ENCODE measurements around the gene COL2A1. TPM values are rescaled to one million over a fixed set of nuclear protein-coding genes. Genes with fewer than 3 reads are reported as not detected.

Gene COL2A1
- total RNA-seq, 1 experiment from 2014 or later, result 1.4 TPM

DNA sequence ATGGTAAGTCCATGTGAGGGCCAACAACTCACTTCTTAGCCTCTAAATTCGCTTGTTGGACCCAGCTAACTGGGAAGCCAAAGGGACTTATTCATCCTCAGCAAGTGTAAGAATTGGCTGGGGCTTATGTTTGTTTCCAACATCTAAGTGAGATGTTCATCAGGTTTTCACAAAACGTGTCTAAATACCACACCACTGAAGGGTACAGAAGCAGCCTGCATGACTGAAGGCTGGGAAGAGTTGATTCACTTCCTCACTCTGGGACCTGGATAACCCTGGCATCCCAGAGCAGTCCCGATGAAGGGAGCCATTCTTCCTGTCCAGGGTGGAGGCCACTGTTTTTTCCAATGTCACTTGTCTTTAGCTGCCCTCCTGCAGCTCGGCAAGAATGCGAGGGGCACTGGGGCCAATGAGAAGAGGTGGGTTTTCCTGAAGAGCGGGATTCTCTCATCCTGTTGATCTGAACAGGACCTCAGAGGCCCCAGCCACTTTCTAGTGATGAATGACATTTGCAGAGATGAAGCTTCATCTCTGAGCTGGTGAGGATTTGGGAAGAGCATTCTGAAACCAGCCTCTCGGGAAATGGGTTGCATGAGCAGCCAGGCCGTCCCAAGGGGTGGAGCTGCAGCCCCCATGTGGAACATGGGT, 12.2 kb upstream of the COL2A1 start:
- BruUV-seq (replicated peaks), result no TSS peak

DNA sequence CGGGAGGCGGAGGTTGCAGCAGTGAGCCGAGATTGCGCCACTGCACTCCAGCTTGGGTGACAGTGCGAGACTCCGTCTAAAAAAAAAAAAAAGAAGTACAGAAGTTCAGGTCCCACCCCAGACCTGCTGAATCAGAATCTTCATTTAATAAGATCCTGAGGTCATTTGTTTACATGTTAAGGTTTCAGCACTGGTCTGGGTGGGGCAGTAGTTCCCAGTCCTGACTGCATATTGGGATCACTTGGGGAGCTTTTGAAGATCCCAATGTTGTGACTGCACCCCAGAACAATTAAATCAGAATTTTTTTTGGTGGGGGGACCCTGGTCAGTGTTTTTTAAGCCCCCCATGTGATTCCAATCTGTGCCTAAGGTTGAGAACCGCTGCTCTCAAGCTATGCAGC, 11.7 kb upstream of the COL2A1 start:
- H3K36me3 ChIP-seq (ENCODE audit: control insufficient read depth, insufficient read depth, low read length), result no peaks in the 10 kb centered on the region
- no peak overlapping the region for H3K27ac ChIP-seq (ENCODE audit: low read length)
- intact Hi-C loops (cut with micrococcal nuclease; ENCODE audit: unreplicated experiment), result no loop called here
- no peaks in the 10 kb centered on the region for H3K9me3 ChIP-seq (ENCODE audit: control insufficient read depth, insufficient read depth, low read depth, low read length)
- no peak overlapping the region for H3K4me3 ChIP-seq (ENCODE audit: low read depth in 2 of 2, low read length in 2 of 2)
- peaks cover 16% of the 10 kb centered on the region; the same call in 1 of the 2 replicates for H3K27me3 ChIP-seq (ENCODE audit: control insufficient read depth, insufficient read depth, low read length)
- H3K4me1 ChIP-seq (ENCODE audit: control insufficient read depth, insufficient read depth, low read length), result no peaks in the 10 kb centered on the region
- no TSS peak for BruUV-seq (replicated peaks)
- DNase-seq (ENCODE audit: low read depth, low spot score) (no peak), ATAC-seq (no peak)
- in situ Hi-C loops (cut with HindIII; ENCODE audit: low pct_unique_long_range_greater_than_20kb, low sequenced_read_pairs), result no loop called here
- POLR2A ChIA-PET, result no interaction called here
- CTCF ChIA-PET, result no interaction called here
- TF ChIP-seq POLR2AphosphoS5 (IDR thresholded peaks at IDR 0.05; ENCODE audit: low read depth, low read length), result no peak
- TF ChIP-seq, protein P1, sequence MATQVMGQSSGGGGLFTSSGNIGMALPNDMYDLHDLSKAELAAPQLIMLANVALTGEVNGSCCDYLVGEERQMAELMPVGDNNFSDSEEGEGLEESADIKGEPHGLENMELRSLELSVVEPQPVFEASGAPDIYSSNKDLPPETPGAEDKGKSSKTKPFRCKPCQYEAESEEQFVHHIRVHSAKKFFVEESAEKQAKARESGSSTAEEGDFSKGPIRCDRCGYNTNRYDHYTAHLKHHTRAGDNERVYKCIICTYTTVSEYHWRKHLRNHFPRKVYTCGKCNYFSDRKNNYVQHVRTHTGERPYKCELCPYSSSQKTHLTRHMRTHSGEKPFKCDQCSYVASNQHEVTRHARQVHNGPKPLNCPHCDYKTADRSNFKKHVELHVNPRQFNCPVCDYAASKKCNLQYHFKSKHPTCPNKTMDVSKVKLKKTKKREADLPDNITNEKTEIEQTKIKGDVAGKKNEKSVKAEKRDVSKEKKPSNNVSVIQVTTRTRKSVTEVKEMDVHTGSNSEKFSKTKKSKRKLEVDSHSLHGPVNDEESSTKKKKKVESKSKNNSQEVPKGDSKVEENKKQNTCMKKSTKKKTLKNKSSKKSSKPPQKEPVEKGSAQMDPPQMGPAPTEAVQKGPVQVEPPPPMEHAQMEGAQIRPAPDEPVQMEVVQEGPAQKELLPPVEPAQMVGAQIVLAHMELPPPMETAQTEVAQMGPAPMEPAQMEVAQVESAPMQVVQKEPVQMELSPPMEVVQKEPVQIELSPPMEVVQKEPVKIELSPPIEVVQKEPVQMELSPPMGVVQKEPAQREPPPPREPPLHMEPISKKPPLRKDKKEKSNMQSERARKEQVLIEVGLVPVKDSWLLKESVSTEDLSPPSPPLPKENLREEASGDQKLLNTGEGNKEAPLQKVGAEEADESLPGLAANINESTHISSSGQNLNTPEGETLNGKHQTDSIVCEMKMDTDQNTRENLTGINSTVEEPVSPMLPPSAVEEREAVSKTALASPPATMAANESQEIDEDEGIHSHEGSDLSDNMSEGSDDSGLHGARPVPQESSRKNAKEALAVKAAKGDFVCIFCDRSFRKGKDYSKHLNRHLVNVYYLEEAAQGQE (IDR thresholded peaks at IDR 0.05; ENCODE audit: insufficient read depth in 1 of 2, low read depth in 2 of 2, low read length in 1 of 2), result no peak
- no peak for TF ChIP-seq SIN3A (IDR thresholded peaks at IDR 0.05; ENCODE audit: borderline replicate concordance, insufficient read depth, low read depth, low read length)
- no peak for TF ChIP-seq TCF7L2 (IDR thresholded peaks at IDR 0.05; ENCODE audit: low read depth, low read length)
- TF ChIP-seq, protein P2, sequence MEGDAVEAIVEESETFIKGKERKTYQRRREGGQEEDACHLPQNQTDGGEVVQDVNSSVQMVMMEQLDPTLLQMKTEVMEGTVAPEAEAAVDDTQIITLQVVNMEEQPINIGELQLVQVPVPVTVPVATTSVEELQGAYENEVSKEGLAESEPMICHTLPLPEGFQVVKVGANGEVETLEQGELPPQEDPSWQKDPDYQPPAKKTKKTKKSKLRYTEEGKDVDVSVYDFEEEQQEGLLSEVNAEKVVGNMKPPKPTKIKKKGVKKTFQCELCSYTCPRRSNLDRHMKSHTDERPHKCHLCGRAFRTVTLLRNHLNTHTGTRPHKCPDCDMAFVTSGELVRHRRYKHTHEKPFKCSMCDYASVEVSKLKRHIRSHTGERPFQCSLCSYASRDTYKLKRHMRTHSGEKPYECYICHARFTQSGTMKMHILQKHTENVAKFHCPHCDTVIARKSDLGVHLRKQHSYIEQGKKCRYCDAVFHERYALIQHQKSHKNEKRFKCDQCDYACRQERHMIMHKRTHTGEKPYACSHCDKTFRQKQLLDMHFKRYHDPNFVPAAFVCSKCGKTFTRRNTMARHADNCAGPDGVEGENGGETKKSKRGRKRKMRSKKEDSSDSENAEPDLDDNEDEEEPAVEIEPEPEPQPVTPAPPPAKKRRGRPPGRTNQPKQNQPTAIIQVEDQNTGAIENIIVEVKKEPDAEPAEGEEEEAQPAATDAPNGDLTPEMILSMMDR (IDR thresholded peaks at IDR 0.05), result no peak

More for the DNA sequence above, 12.2 kb upstream of the COL2A1 start:
- Histone ChIP-seq H3K4me3 (ENCODE audit: low read depth in 2 of 2, low read length in 2 of 2) (no peak overlapping the region), H3K27me3 (ENCODE audit: control insufficient read depth, insufficient read depth, low read length) (peaks cover 16% of the 10 kb centered on the region; the same call in 1 of the 2 replicates), H3K36me3 (ENCODE audit: control insufficient read depth, insufficient read depth, low read length) (no peaks in the 10 kb centered on the region), H3K27ac (ENCODE audit: low read length) (no peak overlapping the region), H3K4me1 (ENCODE audit: control insufficient read depth, insufficient read depth, low read length) (0 out of 2 replicates have a peak, but pooled peaks cover 3% of the 10 kb centered on the region), H3K9me3 (ENCODE audit: control insufficient read depth, insufficient read depth, low read depth, low read length) (no peaks in the 10 kb centered on the region)
- ATAC-seq (no peak), DNase-seq (ENCODE audit: low read depth, low spot score) (no peak)
- TF ChIP-seq TCF7L2 (IDR thresholded peaks at IDR 0.05; ENCODE audit: low read depth, low read length) (no peak), SIN3A (IDR thresholded peaks at IDR 0.05; ENCODE audit: borderline replicate concordance, insufficient read depth, low read depth, low read length) (no peak), POLR2AphosphoS5 (IDR thresholded peaks at IDR 0.05; ENCODE audit: low read depth, low read length) (no peak)
- TF ChIP-seq, protein P1 (IDR thresholded peaks at IDR 0.05; ENCODE audit: insufficient read depth in 1 of 2, low read depth in 2 of 2, low read length in 1 of 2), result no peak
- TF ChIP-seq, protein P2 (IDR thresholded peaks at IDR 0.05), result no peak
- intact Hi-C loops (cut with micrococcal nuclease; ENCODE audit: unreplicated experiment) (no loop called here), in situ Hi-C loops (cut with HindIII; ENCODE audit: low pct_unique_long_range_greater_than_20kb, low sequenced_read_pairs) (no loop called here)
- ChIA-PET POLR2A (no interaction called here), CTCF (no interaction called here)
